Type B pancreatic cell (in vitro differentiated cells): ENCODE results near the gene GNB5. TPM values are rescaled to one million over a fixed set of nuclear protein-coding genes. Genes with fewer than 3 reads are reported as not detected.
"Not testable (repeated sequence)": the region's sequence is repeated elsewhere in the genome, so short reads cannot be mapped to it uniquely, and the experiment has no call there.

Source experiments
- DNase-seq: peaks from one replicate; pipeline ENCODE4 v3.0.0; 2021; ENCODE audit warnings: mixed read lengths; ENCODE audit not compliant: unreplicated experiment; ENCODE audit errors: extremely low spot score
- H3K27ac Mint-ChIP-seq: 2 replicates; pipeline ENCODE4 v1.8.0; 2021; ENCODE audit warnings: mild to moderate bottlenecking, mixed read lengths
- H3K27me3 Mint-ChIP-seq: 2 replicates; pipeline ENCODE4 v1.8.0; 2021; ENCODE audit warnings: mixed read lengths
- H3K36me3 Mint-ChIP-seq: 2 replicates; pipeline ENCODE4 v1.8.0; 2021; ENCODE audit warnings: mixed read lengths
- H3K4me1 Mint-ChIP-seq: one replicate; pipeline ENCODE4 v1.8.0; 2021; ENCODE audit warnings: mixed read lengths; ENCODE audit not compliant: unreplicated experiment
- H3K4me3 Mint-ChIP-seq: 2 replicates; pipeline ENCODE4 v1.8.0; 2021; ENCODE audit warnings: mild to moderate bottlenecking, mixed read lengths
- H3K9me3 Mint-ChIP-seq: 2 replicates; pipeline ENCODE4 v1.8.0; 2021; ENCODE audit warnings: mixed read lengths
- total RNA-seq: library from RNA; stranded (reverse); gene quantifications from 2 replicates; pipeline ENCODE4 v1.2.1, GENCODE V29; 2021; ENCODE audit warnings: low replicate concordance
- TF ChIP-seq, protein P1 (sequence below): fragments of 200-600 bp; sonication (generic); conservative IDR thresholded peaks from 2 replicates; pipeline ENCODE4 v1.5.0; 2021; ENCODE audit warnings: antibody characterized with exemption, mild to moderate bottlenecking

The GNB5 gene
- total RNA-seq, 1 donor from 2014 or later, result 19.9 TPM

GRCh38 chr15:52085299-52085698 lies 105.9 kb downstream of the GNB5 start:
- Mint-ChIP-seq H3K27me3 (peaks cover 6% of the 10 kb centered on the region), H3K4me3 (no peak overlapping the region), H3K4me1 (no peaks in the 10 kb centered on the region), H3K9me3 (peaks cover 4% of the 10 kb centered on the region), H3K36me3 (no peaks in the 10 kb centered on the region), H3K27ac (no peak overlapping the region)
- DNase-seq, result no peak
- TF ChIP-seq, protein P1, sequence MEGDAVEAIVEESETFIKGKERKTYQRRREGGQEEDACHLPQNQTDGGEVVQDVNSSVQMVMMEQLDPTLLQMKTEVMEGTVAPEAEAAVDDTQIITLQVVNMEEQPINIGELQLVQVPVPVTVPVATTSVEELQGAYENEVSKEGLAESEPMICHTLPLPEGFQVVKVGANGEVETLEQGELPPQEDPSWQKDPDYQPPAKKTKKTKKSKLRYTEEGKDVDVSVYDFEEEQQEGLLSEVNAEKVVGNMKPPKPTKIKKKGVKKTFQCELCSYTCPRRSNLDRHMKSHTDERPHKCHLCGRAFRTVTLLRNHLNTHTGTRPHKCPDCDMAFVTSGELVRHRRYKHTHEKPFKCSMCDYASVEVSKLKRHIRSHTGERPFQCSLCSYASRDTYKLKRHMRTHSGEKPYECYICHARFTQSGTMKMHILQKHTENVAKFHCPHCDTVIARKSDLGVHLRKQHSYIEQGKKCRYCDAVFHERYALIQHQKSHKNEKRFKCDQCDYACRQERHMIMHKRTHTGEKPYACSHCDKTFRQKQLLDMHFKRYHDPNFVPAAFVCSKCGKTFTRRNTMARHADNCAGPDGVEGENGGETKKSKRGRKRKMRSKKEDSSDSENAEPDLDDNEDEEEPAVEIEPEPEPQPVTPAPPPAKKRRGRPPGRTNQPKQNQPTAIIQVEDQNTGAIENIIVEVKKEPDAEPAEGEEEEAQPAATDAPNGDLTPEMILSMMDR, result no peak

DNA sequence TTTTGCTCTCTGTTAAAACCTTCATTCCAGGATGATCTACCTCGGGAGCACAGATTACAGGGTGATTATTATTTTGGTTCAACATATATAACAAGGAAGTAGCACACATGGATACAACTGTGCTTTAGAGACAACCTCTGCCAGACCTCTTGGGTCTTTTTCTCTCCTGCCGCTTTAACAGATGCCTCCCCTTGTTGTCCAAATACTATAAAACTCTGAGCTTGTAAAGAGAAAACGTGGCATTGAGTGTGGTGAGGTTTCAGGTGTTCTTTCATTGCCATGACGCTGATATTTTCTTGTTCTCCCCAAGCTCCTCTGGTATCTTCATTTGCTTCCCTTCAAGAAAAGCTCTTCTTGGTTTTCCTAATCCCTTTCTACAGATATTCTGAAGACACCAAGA lies 107.6 kb downstream of the GNB5 start:
- no peaks in the 10 kb centered on the region for H3K36me3 Mint-ChIP-seq
- no peak overlapping the region for H3K27ac Mint-ChIP-seq
- H3K4me1 Mint-ChIP-seq, result no peaks in the 10 kb centered on the region
- no peak overlapping the region for H3K4me3 Mint-ChIP-seq
- H3K27me3 Mint-ChIP-seq, result peaks cover 6% of the 10 kb centered on the region
- TF ChIP-seq, protein P1, result no peak
- peaks cover 4% of the 10 kb centered on the region for H3K9me3 Mint-ChIP-seq
- no peak for DNase-seq

GRCh38 chr15:52083037-52083359 lies 108.2 kb downstream of the GNB5 start:
- not testable (repeated sequence) for H3K4me3 Mint-ChIP-seq, H3K27ac Mint-ChIP-seq, H3K27me3 Mint-ChIP-seq, H3K4me1 Mint-ChIP-seq, H3K36me3 Mint-ChIP-seq, H3K9me3 Mint-ChIP-seq, DNase-seq

- Mint-ChIP-seq H3K4me1 (no peaks in the 10 kb centered on the region), H3K4me3 (no peak overlapping the region), H3K27ac (no peak overlapping the region), H3K27me3 (peaks cover 6% of the 10 kb centered on the region), H3K36me3 (no peaks in the 10 kb centered on the region), H3K9me3 (peaks cover 4% of the 10 kb centered on the region)
- DNase-seq, result no peak
- TF ChIP-seq, protein P1, result no peak
These were observed 108.8 kb downstream of the GNB5 start for GRCh38 chr15:52082197-52083036.

GRCh38 chr15:52080706-52081392 lies 110.3 kb downstream of the GNB5 start:
- H3K9me3 Mint-ChIP-seq, result peaks cover 4% of the 10 kb centered on the region
- H3K4me1 Mint-ChIP-seq, result no peaks in the 10 kb centered on the region
- no peak overlapping the region for H3K4me3 Mint-ChIP-seq
- TF ChIP-seq, protein P1, result no peak
- H3K27ac Mint-ChIP-seq, result no peak overlapping the region
- peaks cover 6% of the 10 kb centered on the region for H3K27me3 Mint-ChIP-seq
- H3K36me3 Mint-ChIP-seq, result no peaks in the 10 kb centered on the region
- no peak for DNase-seq

DNA sequence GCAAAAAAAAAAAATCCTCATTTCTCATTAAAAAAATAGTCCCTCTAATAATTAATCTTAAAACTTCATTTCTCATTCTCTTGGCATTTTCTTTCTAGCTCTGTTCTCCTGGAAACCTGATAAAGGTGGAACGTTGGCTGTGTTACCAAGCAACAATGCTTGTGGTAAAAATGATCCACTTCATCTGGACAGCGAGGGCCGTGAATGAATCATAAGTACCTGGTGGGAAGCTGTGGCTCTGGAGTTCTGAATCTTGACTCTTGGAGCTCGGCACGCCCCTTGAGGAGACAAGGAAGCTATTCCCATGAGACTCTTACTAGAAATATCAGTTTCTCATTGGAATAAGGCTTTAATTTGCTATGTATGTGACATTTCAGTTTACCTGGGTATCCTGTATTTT lies 111.2 kb downstream of the GNB5 start:
- DNase-seq, result no peak
- H3K4me1 Mint-ChIP-seq, result no peaks in the 10 kb centered on the region
- H3K9me3 Mint-ChIP-seq, result peaks cover under 1% of the 10 kb centered on the region
- peak overlapping the region; percentile 25 for H3K4me3 Mint-ChIP-seq
- H3K36me3 Mint-ChIP-seq, result no peaks in the 10 kb centered on the region
- no peak overlapping the region for H3K27ac Mint-ChIP-seq
- TF ChIP-seq, protein P1, result no peak
- peaks cover 2% of the 10 kb centered on the region for H3K27me3 Mint-ChIP-seq
